OCI-LY1 (cell line): ENCODE data around the gene SUSD6.

ENCODE experiments used
- H2AFZ ChIP-seq: fragments of 200-600 bp; sonication (generic), shearing (Covaris generic); 2 replicates; pipeline ENCODE4 v1.6.0; 2014; ENCODE audit warnings: antibody characterized with exemption, mild to moderate bottlenecking, low read length
- H3F3A ChIP-seq: fragments of 200-600 bp; sonication (generic), shearing (Covaris generic); 2 replicates; pipeline ENCODE4 v1.6.0; 2014; ENCODE audit warnings: mild to moderate bottlenecking, antibody characterized with exemption, low read length, moderate library complexity; ENCODE audit not compliant: insufficient read depth
- H3K27ac ChIP-seq: fragments of 200-600 bp; sonication (generic); 2 replicates; pipeline ENCODE4 v1.5.1; 2014; ENCODE audit warnings: low read length, mixed run types, mild to moderate bottlenecking, low read depth; ENCODE audit not compliant: poor library complexity, severe bottlenecking
- H3K27me3 ChIP-seq: fragments of 200-600 bp; sonication (generic); 2 replicates; pipeline ENCODE4 v1.6.0; 2014; ENCODE audit warnings: antibody characterized with exemption, mild to moderate bottlenecking, low read length, moderate library complexity; ENCODE audit not compliant: insufficient read depth
- H3K36me3 ChIP-seq: fragments of 200-600 bp; sonication (generic); 2 replicates; pipeline ENCODE4 v1.6.1; 2014; ENCODE audit warnings: mild to moderate bottlenecking, antibody characterized with exemption, low read length, moderate library complexity, mixed read lengths; ENCODE audit not compliant: insufficient read depth
- H3K4me1 ChIP-seq: fragments of 200-600 bp; sonication (generic); 2 replicates; pipeline ENCODE4 v1.5.1; 2014; ENCODE audit warnings: mild to moderate bottlenecking, low read length, moderate library complexity; ENCODE audit not compliant: insufficient read depth, severe bottlenecking
- H3K4me2 ChIP-seq: fragments of 200-600 bp; sonication (generic), shearing (Covaris generic); 2 replicates; pipeline ENCODE4 v1.6.1; 2014; ENCODE audit warnings: low read length
- H3K4me3 ChIP-seq: fragments of 200-600 bp; sonication (generic); 2 replicates; pipeline ENCODE4 v1.5.1; 2014; ENCODE audit warnings: low read length, low read depth, mild to moderate bottlenecking, mixed read lengths; ENCODE audit not compliant: poor library complexity, severe bottlenecking
- H3K79me2 ChIP-seq: fragments of 200-600 bp; shearing (Covaris generic); 2 replicates; pipeline ENCODE4 v1.6.1; 2016; ENCODE audit warnings: mixed run types, low read length, mixed read lengths; ENCODE audit not compliant: insufficient read depth
- H3K9ac ChIP-seq: fragments of 200-600 bp; sonication (generic), shearing (Covaris generic); 2 replicates; pipeline ENCODE4 v1.6.1; 2014; ENCODE audit warnings: mild to moderate bottlenecking, low read length, mixed read lengths
- H3K9me2 ChIP-seq: fragments of 200-600 bp; sonication (generic), shearing (Covaris generic); 2 replicates; pipeline ENCODE4 v1.6.1; 2014; ENCODE audit warnings: low read depth, mild to moderate bottlenecking, low read length, mixed read lengths
- H3K9me3 ChIP-seq: fragments of 200-600 bp; shearing (Covaris generic); 2 replicates; pipeline ENCODE4 v1.6.1; 2014; ENCODE audit warnings: low read length, mixed read lengths
- H4K20me1 ChIP-seq: fragments of 200-600 bp; sonication (generic), shearing (Covaris generic); 2 replicates; pipeline ENCODE4 v1.6.0; 2016; ENCODE audit warnings: mild to moderate bottlenecking, low read length; ENCODE audit not compliant: insufficient read depth
- CTCF ChIP-seq: fragments of 200-600 bp; sonication (generic), shearing (Covaris generic); IDR thresholded peaks from 2 replicates; pipeline ENCODE4 v1.5.1; 2017; ENCODE audit warnings: mild to moderate bottlenecking, antibody characterized with exemption, low read length, moderate library complexity, mixed read lengths
- EZH2 ChIP-seq: fragments of 200-600 bp; sonication (generic), shearing (Covaris generic); IDR thresholded peaks from 2 replicates; pipeline ENCODE4 v1.8.0; 2017; ENCODE audit warnings: borderline replicate concordance, mixed run types, mild to moderate bottlenecking, antibody characterized with exemption, low read length, moderate library complexity, mixed read lengths

The SUSD6 gene

DNA sequence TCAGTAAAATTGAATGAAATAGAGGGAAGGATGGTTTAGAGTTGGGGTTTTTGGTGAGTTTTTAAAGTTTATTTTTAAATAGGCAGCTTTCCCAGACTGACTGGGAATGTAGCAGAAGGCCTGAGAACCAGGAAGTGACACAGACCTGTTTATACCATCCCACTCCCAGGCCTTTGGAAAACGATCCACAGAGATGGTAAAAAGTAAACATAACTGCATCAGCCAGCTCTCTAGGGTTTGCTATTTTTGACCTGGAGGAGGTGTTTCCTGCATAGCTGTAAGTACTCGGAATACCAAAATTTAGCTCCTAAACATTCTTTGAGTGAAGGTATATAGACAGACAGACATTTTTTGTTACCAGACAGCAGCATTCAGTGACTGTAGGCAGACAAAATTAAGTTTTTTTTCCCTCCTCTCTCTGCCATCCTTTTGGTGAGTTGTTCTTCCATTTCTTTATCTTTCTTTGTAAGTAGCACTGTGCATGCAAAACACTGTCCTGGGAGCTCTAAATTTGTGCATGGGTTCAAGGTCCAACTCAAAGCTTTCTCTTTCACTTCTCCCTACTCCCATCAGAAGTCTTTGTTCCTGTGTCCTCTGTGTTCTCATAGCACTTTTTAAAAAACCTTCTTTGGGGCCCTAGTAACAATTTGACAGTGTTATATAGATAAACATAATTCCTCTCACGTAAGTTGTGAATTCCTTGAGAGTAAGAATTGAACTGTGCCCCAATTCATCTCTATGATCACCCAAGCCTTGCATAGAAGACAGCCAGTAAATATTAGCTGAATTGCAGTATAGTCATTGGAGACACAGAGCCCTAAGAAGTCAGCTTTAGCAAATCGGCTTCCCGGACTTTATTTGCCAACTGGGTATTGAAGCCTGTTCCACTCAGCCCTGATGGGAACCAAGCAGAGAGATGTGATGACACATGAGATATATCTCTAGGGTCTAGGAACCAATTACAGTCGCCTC, 37.4 kb downstream of the SUSD6 start:
- H4K20me1 ChIP-seq = no peaks in the 10 kb centered on the region
- H3K4me2 ChIP-seq = peak overlapping the region; percentile 16

DNA sequence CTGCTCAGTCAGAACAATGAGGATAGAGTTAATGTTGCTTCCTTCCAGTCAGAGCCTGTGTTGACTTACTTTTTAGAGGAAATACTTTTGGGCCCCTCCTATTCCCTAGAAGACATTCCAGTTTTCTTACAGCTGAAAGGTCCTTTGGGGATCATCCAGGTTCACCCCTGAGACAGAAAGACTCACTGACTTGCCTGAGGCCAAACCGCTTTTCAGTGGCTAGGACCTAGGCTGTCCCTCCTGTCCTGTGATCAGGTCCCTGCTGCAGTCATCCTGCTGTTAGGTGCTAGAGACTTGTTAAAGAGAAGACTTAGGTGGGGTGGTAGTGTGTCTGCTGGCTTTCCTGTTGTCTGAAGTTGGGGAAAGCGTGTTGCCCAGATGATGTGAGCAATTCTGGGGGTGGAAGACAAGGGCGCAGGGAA, 39.6 kb downstream of the SUSD6 start:
- peaks cover 5% of the 10 kb centered on the region; the same call in 1 of the 2 replicates for H3K36me3 ChIP-seq
- H4K20me1 ChIP-seq = no peaks in the 10 kb centered on the region
- no peaks in the 10 kb centered on the region; the same call in 1 of the 2 replicates for H3F3A ChIP-seq
- H3K4me1 ChIP-seq = peaks cover 89% of the 10 kb centered on the region
- H3K4me3 ChIP-seq = no peak overlapping the region
- no peaks in the 10 kb centered on the region for H3K9me3 ChIP-seq
- H3K9me2 ChIP-seq = no peaks in the 10 kb centered on the region
- peaks cover 92% of the 10 kb centered on the region for H3K79me2 ChIP-seq
- H2AFZ ChIP-seq = no peak overlapping the region
- peak overlapping the region; percentile 92 for H3K27ac ChIP-seq
- no peak overlapping the region; the same call in 1 of the 2 replicates for H3K4me2 ChIP-seq
- H3K9ac ChIP-seq = no peak overlapping the region; the same call in 1 of the 2 replicates
- H3K27me3 ChIP-seq = no peaks in the 10 kb centered on the region
- no peak for TF ChIP-seq CTCF
- TF ChIP-seq EZH2 = no peak

More for the DNA sequence above, 37.4 kb downstream of the SUSD6 start:
- Histone ChIP-seq H3K79me2 (peaks cover 94% of the 10 kb centered on the region), H3K27me3 (no peaks in the 10 kb centered on the region), H3K4me1 (peaks cover 93% of the 10 kb centered on the region), H3F3A (no peaks in the 10 kb centered on the region; the same call in 1 of the 2 replicates), H3K27ac (peak overlapping the region; percentile 44), H3K4me3 (no peak overlapping the region), H3K36me3 (peaks cover 3% of the 10 kb centered on the region; the same call in 1 of the 2 replicates), H2AFZ (no peak overlapping the region), H3K9me2 (no peaks in the 10 kb centered on the region), H3K9ac (no peak overlapping the region), H3K9me3 (no peaks in the 10 kb centered on the region)
- no peak for TF ChIP-seq CTCF
- TF ChIP-seq EZH2 = no peak

GRCh38 chr14:69651664-69652063, 40.3 kb downstream of the SUSD6 start:
- Histone ChIP-seq H3K79me2 (peaks cover 93% of the 10 kb centered on the region), H3K9me2 (no peaks in the 10 kb centered on the region), H3K27ac (peak overlapping the region; percentile 92), H3K36me3 (peaks cover 10% of the 10 kb centered on the region; the same call in 1 of the 2 replicates), H4K20me1 (no peaks in the 10 kb centered on the region), H2AFZ (no peak overlapping the region), H3K4me1 (peaks cover 90% of the 10 kb centered on the region), H3K4me2 (peak overlapping the region; percentile 12; the same call in 1 of the 2 replicates), H3F3A (no peaks in the 10 kb centered on the region; the same call in 1 of the 2 replicates), H3K9me3 (no peaks in the 10 kb centered on the region), H3K27me3 (no peaks in the 10 kb centered on the region), H3K9ac (no peak overlapping the region; the same call in 1 of the 2 replicates), H3K4me3 (no peak overlapping the region)
- no peak for TF ChIP-seq EZH2
- TF ChIP-seq CTCF = no peak
